Right atrium auricular region (tissue), 2 donors: ENCODE measurements around the gene SLC51B. TPM values are rescaled to one million over a fixed set of nuclear protein-coding genes. Genes with fewer than 3 reads are reported as not detected.
"Not testable (repeated sequence)": the region's sequence is repeated elsewhere in the genome, so short reads cannot be mapped to it uniquely, and the experiment has no call there.

ENCODE experiments used
- DNase-seq: peaks from one replicate; pipeline ENCODE4 v3.0.0-alpha.2; 2019; ENCODE audit warnings: low spot score
- H3K27ac ChIP-seq, 2 donors: fragments of 200-600 bp; sonication (generic); 1 replicate in 1 of 2; 2 replicates in 1 of 2; pipeline ENCODE4 v1.5.1; 2016 to 2019
- H3K27me3 ChIP-seq, 2 donors: fragments of 200-600 bp; sonication (generic); one replicate each; pipeline versions ENCODE4 v1.5.1 to v1.6.0; 2017 to 2019
- H3K36me3 ChIP-seq: fragments of 200-600 bp; sonication (generic); one replicate; pipeline ENCODE4 v1.5.1; 2016
- H3K4me1 ChIP-seq, 2 donors: fragments of 200-600 bp; sonication (generic); one replicate each; pipeline versions ENCODE4 v1.5.1 to v1.6.0; 2017 to 2019
- H3K4me3 ChIP-seq, 2 donors: fragments of 200-600 bp; sonication (generic); 1 replicate in 1 of 2; 2 replicates in 1 of 2; pipeline ENCODE4 v1.5.1; 2017 to 2019; ENCODE audit warnings: mild to moderate bottlenecking in 1 of 2, moderate library complexity in 1 of 2
- H3K9me3 ChIP-seq, 2 donors: fragments of 200-600 bp; sonication (generic); one replicate each; pipeline ENCODE4 v1.5.1; 2019
- CTCF ChIP-seq, 2 donors: fragments of 200-600 bp; sonication (generic); IDR thresholded peaks; one replicate each; pipeline ENCODE4 v1.5.1; 2019; ENCODE audit warnings: antibody characterized with exemption in 2 of 2
- total RNA-seq, 2 donors: library from RNA; depleted of rRNA; stranded (reverse); fragments of >200 nt; gene quantifications; one replicate each; pipeline ENCODE4 v1.1.0, GENCODE V29; 2016

The SLC51B gene
- total RNA-seq, 2 donors from 2014 or later: not detected

DNA sequence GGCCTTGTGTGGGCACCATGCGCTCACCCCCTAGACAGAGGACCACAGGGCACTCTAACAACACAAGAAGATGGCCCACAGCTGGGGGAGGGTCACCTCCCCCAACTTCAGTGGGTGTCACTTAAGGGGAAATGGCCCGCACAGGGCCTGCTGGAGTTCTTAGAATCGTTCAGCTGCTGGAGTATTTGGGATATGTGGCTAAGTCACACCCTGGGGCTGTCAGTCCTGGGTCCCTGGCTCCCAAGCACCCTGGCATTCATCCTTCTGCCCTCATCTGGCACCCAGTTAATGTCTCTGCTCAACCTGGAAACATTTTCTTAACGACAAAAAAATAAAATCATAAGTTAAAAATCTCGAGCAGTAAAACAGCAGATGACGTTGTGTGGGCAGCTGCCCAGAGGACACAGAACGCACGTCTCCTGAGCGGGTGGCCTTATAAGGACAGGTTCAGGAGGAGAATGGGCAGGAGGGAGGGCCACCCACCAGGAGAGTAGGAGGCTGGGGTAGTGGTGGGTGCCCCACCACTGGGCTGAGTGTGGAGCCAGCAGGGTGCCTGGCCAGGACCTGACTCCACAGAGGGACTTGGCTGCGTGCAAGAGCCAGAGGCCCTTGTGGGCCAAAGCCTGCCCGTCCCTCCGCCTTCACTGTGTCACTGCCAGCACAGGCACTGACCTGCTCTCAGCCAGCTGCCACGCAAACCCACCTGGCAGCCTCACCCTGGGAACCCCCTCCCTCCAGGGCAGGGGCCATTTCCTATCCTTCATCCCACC lies 42.9 kb downstream of the SLC51B start:
- peak overlapping the region; percentile 80 to 98 for H3K27ac ChIP-seq
- no peaks in the 10 kb centered on the region for H3K36me3 ChIP-seq
- DNase-seq: peak; percentile 77
- peaks cover 0 to 74% of the 10 kb centered on the region in 2 donors for H3K4me1 ChIP-seq
- H3K4me3 ChIP-seq: no peak overlapping the region
- no peak for TF ChIP-seq CTCF (IDR thresholded peaks at IDR 0.05)
- H3K9me3 ChIP-seq: no peaks in the 10 kb centered on the region
- no peaks in the 10 kb centered on the region for H3K27me3 ChIP-seq

DNA sequence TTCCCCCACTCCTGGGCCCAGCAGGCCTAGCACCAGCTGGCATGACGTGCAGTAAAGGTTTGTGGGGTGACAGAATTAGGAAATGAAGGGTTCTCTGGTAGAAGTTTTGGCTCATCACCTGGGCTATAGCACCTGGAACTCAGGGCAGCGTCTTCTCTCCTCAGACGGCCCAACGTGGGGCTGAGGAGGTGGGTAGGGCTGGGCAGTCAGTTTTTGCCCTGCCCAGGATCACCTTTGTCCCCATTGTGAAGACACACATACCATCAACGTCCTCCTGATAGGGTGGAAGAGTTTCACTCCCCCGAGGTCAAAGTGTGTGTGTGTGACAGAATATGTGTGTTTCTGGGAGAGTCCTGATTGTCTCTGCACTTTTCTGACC lies 43.4 kb downstream of the SLC51B start:
- TF ChIP-seq CTCF (IDR thresholded peaks at IDR 0.05): no peak
- peak overlapping the region; percentile 80 to 98 for H3K27ac ChIP-seq
- no peaks in the 10 kb centered on the region for H3K36me3 ChIP-seq
- H3K4me3 ChIP-seq: no peak overlapping the region
- no peaks in the 10 kb centered on the region for H3K9me3 ChIP-seq
- peaks cover 0 to 72% of the 10 kb centered on the region in 2 donors for H3K4me1 ChIP-seq
- no peak for DNase-seq
- H3K27me3 ChIP-seq: no peaks in the 10 kb centered on the region

DNA sequence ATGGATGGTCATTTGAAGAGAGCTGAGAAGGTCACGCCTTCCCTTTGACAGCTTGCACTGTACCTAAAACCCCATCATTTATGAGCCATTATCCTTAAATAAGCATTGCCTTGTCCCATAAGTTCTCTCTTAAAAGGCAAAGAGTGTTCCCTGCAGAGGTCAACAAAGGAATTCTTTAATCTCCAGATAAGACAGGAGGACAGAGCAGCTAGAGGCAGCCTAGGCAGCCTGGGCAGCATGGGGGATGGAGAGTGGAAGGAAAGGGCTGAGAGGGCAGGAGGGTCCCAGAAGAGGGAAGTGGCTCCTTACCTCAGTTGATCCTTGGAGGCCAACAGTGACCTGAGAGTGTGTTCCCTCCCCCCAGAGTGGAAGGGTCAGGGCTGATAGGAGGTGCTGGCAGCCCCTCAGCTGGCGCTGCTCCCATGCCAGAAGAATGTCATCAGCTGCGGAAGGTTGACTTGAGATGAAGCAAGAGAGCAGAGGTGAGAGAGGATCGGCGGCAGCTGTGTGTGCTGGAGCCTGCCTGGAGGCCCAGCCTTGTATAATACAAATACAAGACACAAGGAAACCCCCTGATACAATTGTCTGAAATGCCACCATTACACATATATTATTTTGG lies 44.1 kb downstream of the SLC51B start:
- no peak overlapping the region for H3K4me3 ChIP-seq

GRCh38 chr15:65091946-65092770 lies 47.0 kb downstream of the SLC51B start:
- no peak for TF ChIP-seq CTCF (IDR thresholded peaks at IDR 0.05)
- peak overlapping the region in 1 of 2 donors; percentile 19 for H3K27ac ChIP-seq
- H3K36me3 ChIP-seq: no peaks in the 10 kb centered on the region
- peaks cover 0 to 54% of the 10 kb centered on the region in 2 donors for H3K4me1 ChIP-seq
- H3K27me3 ChIP-seq: no peaks in the 10 kb centered on the region
- no peak for DNase-seq
- H3K4me3 ChIP-seq: no peak overlapping the region
- H3K9me3 ChIP-seq: no peaks in the 10 kb centered on the region

More for the DNA sequence above, 44.1 kb downstream of the SLC51B start:
- no peaks in the 10 kb centered on the region for H3K36me3 ChIP-seq
- H3K27ac ChIP-seq: peak overlapping the region; percentile 80 to 98
- peaks cover 0 to 71% of the 10 kb centered on the region in 2 donors for H3K4me1 ChIP-seq
- no peaks in the 10 kb centered on the region for H3K9me3 ChIP-seq
- DNase-seq: no peak
- TF ChIP-seq CTCF (IDR thresholded peaks at IDR 0.05): no peak
- H3K27me3 ChIP-seq: no peaks in the 10 kb centered on the region

- Histone ChIP-seq H3K27ac (no peak overlapping the region), H3K4me1 (peaks cover 0 to 44% of the 10 kb centered on the region in 2 donors), H3K9me3 (no peaks in the 10 kb centered on the region)
Measured at GRCh38 chr15:65092911-65093792, 48.0 kb downstream of the SLC51B start.

DNA sequence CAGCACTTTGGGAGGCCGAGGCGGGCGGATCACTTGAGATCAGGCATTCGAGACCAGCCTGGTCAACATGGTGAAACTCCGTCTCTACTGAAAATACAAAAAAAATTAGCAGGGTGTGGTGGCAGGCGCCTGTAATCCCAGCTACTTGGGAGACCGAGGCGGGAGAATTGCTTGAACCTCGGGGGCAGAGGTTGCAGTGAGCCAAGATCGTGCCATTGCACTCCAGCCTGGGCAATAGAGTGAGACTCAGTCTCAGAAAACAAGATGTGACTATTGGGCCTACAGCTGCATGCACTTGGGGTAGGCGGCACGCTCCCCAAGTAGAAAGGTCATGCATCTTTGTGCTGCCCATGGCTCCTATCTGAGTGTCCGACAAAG lies 48.6 kb downstream of the SLC51B start:
- DNase-seq, H3K4me3 ChIP-seq, H3K27me3 ChIP-seq, H3K9me3 ChIP-seq, H3K27ac ChIP-seq: not testable (repeated sequence)
- Histone ChIP-seq H3K36me3 (peaks cover 13% of the 10 kb centered on the region), H3K4me1 (peaks cover 0 to 38% of the 10 kb centered on the region in 2 donors)

More at GRCh38 chr15:65092911-65093792, 48.0 kb downstream of the SLC51B start:
- no peak for DNase-seq
- no peak for TF ChIP-seq CTCF (IDR thresholded peaks at IDR 0.05)
- Histone ChIP-seq H3K27me3 (no peaks in the 10 kb centered on the region), H3K36me3 (peaks cover 7% of the 10 kb centered on the region), H3K4me3 (no peak overlapping the region)
